OCI-LY3 (cell line): ENCODE results near the gene PRKCE.

Source experiments
- H2AFZ ChIP-seq: fragments of 200-600, 300-600 bp; shearing (Covaris generic); 2 replicates; pipeline ENCODE4 v1.6.0; 2014; ENCODE audit warnings: antibody characterized with exemption, low read depth, low read length
- H3K27ac ChIP-seq: fragments of 200-600, 300-600 bp; sonication (generic); 2 replicates; pipeline ENCODE4 v1.5.1; 2014; ENCODE audit warnings: mild to moderate bottlenecking, low read length, moderate library complexity, mixed read lengths
- H3K27me3 ChIP-seq: fragments of 200-600, 300-600 bp; sonication (generic); 2 replicates; pipeline ENCODE4 v1.6.1; 2014; ENCODE audit warnings: low read depth, low read length, mixed read lengths
- H3K36me3 ChIP-seq: fragments of 200-600, 300-600 bp; sonication (generic); replicated peaks from 2 replicates; pipeline ENCODE3; 2014; ENCODE audit warnings: low read depth, low read length, mixed read lengths
- H3K4me1 ChIP-seq: fragments of 300-600, 200-600 bp; sonication (generic); 2 replicates; pipeline ENCODE4 v1.6.1; 2014; ENCODE audit warnings: low read length, mixed read lengths
- H3K4me2 ChIP-seq: fragments of 200-600, 300-600 bp; sonication (generic); 2 replicates; pipeline ENCODE4 v1.6.1; 2014; ENCODE audit warnings: low read length, mixed read lengths
- H3K4me3 ChIP-seq: fragments of 300-600, 200-600 bp; sonication (generic); 2 replicates; pipeline ENCODE4 v1.5.1; 2014; ENCODE audit warnings: antibody characterized with exemption, mild to moderate bottlenecking, low read length, moderate library complexity
- H3K79me2 ChIP-seq: fragments of 300-600, 200-600 bp; shearing (Covaris generic); 2 replicates; pipeline ENCODE4 v1.6.1; 2014; ENCODE audit warnings: mild to moderate bottlenecking, low read length, mixed read lengths
- H3K9ac ChIP-seq: fragments of 300-600, 200-600 bp; shearing (Covaris generic); 2 replicates; pipeline ENCODE4 v1.6.0; 2014; ENCODE audit warnings: mild to moderate bottlenecking, low read length, moderate library complexity
- H3K9me3 ChIP-seq: fragments of 200-600, 300-600 bp; shearing (Covaris generic); 2 replicates; pipeline ENCODE4 v1.6.1; 2014; ENCODE audit warnings: low read length, mixed read lengths; ENCODE audit not compliant: insufficient read depth
- H4K20me1 ChIP-seq: fragments of 200-600, 300-600 bp; sonication (generic); 2 replicates; pipeline ENCODE4 v1.6.1; 2016; ENCODE audit warnings: low read length, mixed read lengths; ENCODE audit not compliant: insufficient read depth
- CTCF ChIP-seq: fragments of 200-600, 300-600 bp; sonication (generic); IDR thresholded peaks from 2 replicates; pipeline ENCODE4 v1.5.1; 2014; ENCODE audit warnings: antibody characterized with exemption, low read length, low read depth
- EZH2phosphoT487 ChIP-seq: fragments of 200-600 bp; shearing (Covaris generic); IDR thresholded peaks from 2 replicates; pipeline ENCODE4 v1.6.1; 2018; ENCODE audit warnings: antibody characterized with exemption, mixed run types, low read depth

Gene PRKCE

DNA sequence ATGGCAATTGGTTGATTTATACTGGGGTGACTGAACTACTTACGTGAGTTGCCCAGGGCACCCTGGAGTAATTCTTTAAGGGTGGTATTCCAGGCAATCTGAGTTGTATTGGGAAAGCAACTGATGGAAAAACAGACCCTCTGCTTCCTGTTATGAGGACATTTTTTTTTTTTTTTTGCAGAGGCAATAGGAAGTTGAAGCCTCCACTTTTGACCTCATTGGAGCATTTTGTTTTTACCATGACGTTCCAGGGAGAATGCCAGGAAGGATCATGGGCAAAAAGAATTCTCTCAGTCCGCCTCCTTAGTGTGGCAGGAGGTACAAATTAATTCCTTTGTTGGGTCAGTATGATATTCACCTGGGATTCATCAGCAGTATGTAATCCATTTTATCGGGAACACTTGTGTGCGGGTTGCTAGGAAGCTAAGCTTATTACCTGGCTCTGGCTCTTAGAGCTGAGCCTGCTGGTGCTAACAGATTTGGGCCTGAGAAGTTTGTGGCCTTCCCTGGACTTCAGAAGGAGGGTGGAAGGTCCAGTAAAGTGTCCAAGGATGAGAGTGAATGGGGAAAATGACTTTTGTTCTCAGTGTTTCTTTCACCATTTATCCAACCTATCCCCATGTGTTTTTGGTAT, 372.8 kb downstream of the PRKCE start:
- Histone ChIP-seq H3K4me1 (no peaks in the 10 kb centered on the region), H3K4me2 (no peak overlapping the region), H3K27ac (no peak overlapping the region), H2AFZ (no peak overlapping the region), H3K27me3 (no peaks in the 10 kb centered on the region; the same call in 1 of the 2 replicates), H3K79me2 (no peaks in the 10 kb centered on the region), H3K4me3 (no peak overlapping the region), H4K20me1 (no peaks in the 10 kb centered on the region), H3K9me3 (no peaks in the 10 kb centered on the region), H3K36me3 (no peaks in the 10 kb centered on the region), H3K9ac (no peak overlapping the region)
- TF ChIP-seq CTCF (no peak), EZH2phosphoT487 (no peak)

- Histone ChIP-seq H4K20me1 (no peaks in the 10 kb centered on the region), H3K4me2 (no peak overlapping the region)
These were observed 373.6 kb downstream of the PRKCE start for GRCh38 chr2:46025081-46025480.

DNA sequence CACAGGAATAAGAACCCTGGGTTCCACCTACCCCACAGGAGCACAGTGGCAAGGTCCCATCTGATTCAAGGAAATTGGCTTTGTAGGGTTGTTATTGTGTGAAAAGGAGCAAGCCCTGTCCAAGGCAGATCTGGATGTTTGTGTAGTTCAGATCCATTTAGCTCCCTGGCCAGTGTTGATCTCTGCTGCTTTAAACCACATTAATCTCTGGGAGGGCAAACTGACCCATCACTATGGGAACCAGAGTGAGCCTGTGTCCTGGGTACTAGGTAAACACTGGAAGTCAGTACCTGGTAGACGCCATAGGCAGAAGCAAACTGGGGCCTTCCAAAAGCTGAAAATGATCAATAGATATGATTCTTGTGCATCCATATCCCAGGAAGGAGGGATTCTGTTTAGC, 374.2 kb downstream of the PRKCE start:
- Histone ChIP-seq H2AFZ (no peak overlapping the region), H3K9me3 (no peaks in the 10 kb centered on the region), H3K36me3 (no peaks in the 10 kb centered on the region), H3K4me1 (no peaks in the 10 kb centered on the region), H3K27me3 (peaks cover 9% of the 10 kb centered on the region), H4K20me1 (no peaks in the 10 kb centered on the region), H3K9ac (no peak overlapping the region), H3K4me3 (no peak overlapping the region), H3K79me2 (no peaks in the 10 kb centered on the region), H3K4me2 (no peak overlapping the region), H3K27ac (no peak overlapping the region)
- TF ChIP-seq EZH2phosphoT487, result no peak
- no peak for TF ChIP-seq CTCF

More at GRCh38 chr2:46025081-46025480, 373.6 kb downstream of the PRKCE start:
- Histone ChIP-seq H3K79me2 (no peaks in the 10 kb centered on the region), H3K4me1 (no peaks in the 10 kb centered on the region), H3K9me3 (no peaks in the 10 kb centered on the region), H3K27ac (no peak overlapping the region), H3K4me3 (no peak overlapping the region), H3K27me3 (peaks cover 3% of the 10 kb centered on the region; the same call in 1 of the 2 replicates), H3K9ac (no peak overlapping the region), H2AFZ (no peak overlapping the region), H3K36me3 (no peaks in the 10 kb centered on the region)
- TF ChIP-seq CTCF, result no peak
- no peak for TF ChIP-seq EZH2phosphoT487

- Histone ChIP-seq H3K4me2 (no peak overlapping the region), H3K4me3 (no peak overlapping the region), H3K9ac (no peak overlapping the region), H2AFZ (no peak overlapping the region), H3K36me3 (no peaks in the 10 kb centered on the region), H3K27me3 (peaks cover 16% of the 10 kb centered on the region), H3K4me1 (no peaks in the 10 kb centered on the region), H3K27ac (no peak overlapping the region), H4K20me1 (no peaks in the 10 kb centered on the region), H3K9me3 (no peaks in the 10 kb centered on the region), H3K79me2 (no peaks in the 10 kb centered on the region)
- TF ChIP-seq EZH2phosphoT487, result no peak
- TF ChIP-seq CTCF, result no peak
These were observed 375.0 kb downstream of the PRKCE start for GRCh38 chr2:46026431-46026830.
